GM21526 (cell line): ENCODE data around the gene METTL15.
"Not testable (repeated sequence)": the region's sequence is repeated elsewhere in the genome, so short reads cannot be mapped to it uniquely, and the experiment has no call there.

ENCODE experiments used
- ATAC-seq: cut with Tn5 transposase; IDR thresholded peaks from one replicate; pipeline ENCODE4 v1.9.1; 2021; ENCODE audit warnings: moderate library complexity; ENCODE audit not compliant: unreplicated experiment, low FRiP score

Gene METTL15

DNA sequence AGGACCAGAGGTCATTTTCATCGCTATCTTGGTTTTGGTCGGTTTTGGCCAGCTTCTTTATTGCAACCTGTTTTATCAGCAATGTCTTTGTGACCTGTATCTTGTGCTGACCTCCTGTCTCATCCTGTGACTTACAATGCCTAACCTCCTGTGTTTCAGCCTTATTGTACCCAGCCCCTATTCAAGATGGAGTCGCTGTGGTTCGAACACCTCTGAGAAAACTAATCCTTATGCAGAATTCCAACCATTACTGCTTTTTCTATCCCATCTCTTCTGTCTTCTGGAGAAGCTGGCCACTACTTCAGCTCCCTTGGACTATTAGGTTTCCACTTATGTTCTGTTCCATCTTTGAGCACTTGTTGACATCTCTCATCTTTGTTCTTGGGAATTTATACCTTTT lies 62.6 kb downstream of the METTL15 start:
- no peak for ATAC-seq

GRCh38 chr11:28176351-28176750 lies 68.2 kb downstream of the METTL15 start:
- no peak for ATAC-seq

DNA sequence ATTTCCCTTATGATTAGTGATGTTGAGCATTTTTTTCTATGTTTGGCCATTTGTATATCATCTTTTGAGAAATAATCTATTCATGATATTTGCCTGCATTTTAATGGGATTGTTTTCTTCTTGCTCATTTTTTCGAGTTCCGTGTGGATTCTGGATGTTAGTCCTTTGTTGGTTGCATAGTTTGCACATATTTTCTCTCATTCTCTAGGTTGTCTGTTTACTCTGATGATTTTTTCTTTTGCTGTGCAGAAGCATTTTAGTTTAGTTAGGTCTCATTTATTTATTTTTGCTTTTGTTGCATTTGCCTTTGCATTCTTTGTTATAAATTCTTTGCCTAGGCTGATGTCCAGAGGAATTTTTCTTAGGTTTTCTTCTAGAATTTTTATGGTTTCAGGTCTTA lies 87.3 kb downstream of the METTL15 start:
- ATAC-seq: no peak

DNA sequence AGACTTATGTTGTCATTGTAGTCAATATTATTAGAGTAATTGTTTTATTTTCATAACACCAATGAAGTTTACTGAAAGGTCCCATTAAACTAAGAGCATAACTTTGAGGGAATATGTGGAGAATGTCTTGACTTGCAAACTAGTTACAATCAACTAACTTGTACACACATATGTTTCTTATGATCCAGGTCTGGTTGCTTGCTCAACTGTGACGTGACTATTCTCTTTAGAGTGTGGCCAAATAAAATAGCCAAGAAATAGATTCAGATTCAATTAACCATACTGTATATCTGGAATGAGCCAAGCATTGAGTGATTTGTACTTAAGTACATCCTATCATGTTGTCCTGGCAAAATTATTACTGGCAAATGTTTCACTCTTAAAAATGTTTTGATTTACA lies 101.7 kb downstream of the METTL15 start:
- ATAC-seq: no peak

- ATAC-seq: not testable (repeated sequence)
These were observed 113.9 kb downstream of the METTL15 start for GRCh38 chr11:28222063-28222462.

DNA sequence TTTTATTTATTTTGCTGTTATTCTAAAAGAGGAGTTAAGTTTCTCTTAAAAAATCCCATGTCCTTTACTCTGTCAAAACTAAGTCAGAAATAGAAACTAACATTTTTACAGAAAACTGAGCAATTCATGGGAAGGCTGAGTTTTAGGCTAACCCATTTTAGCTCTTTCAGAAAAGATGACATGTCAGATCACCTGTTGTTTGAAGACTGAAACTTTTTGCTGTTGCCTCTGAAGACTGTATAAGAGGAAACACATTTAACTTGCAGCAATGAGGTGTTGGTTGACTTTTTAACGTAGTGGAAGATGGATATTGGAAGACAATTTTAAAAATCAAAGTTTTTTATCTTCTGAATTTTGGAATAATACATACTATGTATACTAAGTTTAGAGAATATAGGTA lies 115.4 kb downstream of the METTL15 start:
- peak; percentile 98 for ATAC-seq

- no peak for ATAC-seq
These were observed 115.8 kb downstream of the METTL15 start for GRCh38 chr11:28223994-28224393.

GRCh38 chr11:28227460-28227859 lies 119.3 kb downstream of the METTL15 start:
- no peak for ATAC-seq

- ATAC-seq: no peak
These were observed 120.2 kb downstream of the METTL15 start for GRCh38 chr11:28228196-28228895.

GRCh38 chr11:28231475-28231874 lies 123.3 kb downstream of the METTL15 start:
- ATAC-seq: no peak

- no peak for ATAC-seq
These were observed 124.5 kb downstream of the METTL15 start for GRCh38 chr11:28232649-28233048.

- ATAC-seq: no peak
These were observed 133.6 kb downstream of the METTL15 start for GRCh38 chr11:28241760-28242159.

DNA sequence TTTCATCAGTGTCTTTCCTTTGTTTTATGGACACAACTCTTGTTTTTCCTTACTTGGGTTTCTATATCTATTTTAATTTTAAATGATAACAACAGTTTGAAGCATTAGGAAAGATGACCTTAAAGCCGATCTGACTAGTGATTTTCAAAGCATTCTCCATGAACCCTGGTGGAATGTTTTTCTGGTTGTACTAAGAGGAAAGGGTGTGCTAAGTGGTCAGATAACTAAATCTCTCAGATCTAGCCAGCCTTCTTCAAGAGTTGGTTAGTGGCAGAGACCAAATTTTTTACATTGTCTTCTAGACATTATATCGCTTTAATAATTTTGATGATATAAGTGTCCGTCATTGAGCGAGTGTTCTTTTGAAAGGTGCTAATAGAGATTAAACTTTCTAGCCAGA lies 134.4 kb downstream of the METTL15 start:
- no peak for ATAC-seq

DNA sequence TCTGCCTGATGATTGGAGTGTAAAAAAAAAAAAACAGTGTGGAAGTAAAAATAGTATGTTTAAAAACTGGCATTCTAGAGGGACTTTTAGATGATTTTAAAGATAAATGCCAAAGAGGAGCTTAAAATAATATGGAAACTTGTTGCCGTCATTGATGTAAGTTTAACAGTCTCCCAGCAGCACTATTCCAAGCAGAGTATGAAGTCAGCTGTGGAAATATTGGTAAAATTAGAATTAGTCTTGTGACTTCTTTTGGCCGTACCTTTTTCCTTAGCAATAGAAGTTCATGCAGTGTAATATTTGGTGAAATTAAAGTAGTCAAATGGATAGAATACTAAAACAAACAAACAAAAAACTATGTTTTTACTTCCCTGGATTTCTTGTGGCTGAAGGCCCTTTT lies 134.9 kb downstream of the METTL15 start:
- ATAC-seq: no peak

DNA sequence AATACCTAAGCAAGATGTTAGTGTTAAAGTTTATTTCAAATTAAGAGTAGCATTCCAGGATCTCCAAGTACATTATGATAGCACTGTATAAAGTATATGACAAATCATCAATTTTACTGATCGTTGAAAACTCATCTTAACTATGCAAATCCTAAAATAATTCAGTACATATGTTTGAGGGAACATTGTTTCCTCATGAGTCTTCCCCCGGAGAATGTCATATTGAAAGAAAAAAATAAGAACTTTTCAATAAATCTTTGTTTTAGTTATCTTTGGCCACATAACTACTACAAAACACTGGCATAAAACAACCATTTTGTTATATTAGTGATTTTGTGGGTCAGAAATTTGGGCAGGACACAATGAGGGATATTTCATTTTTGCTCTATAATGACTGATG lies 135.4 kb downstream of the METTL15 start:
- ATAC-seq: no peak

- no peak for ATAC-seq
These were observed 136.9 kb downstream of the METTL15 start for GRCh38 chr11:28245131-28245530.

GRCh38 chr11:28250192-28250591 lies 142.0 kb downstream of the METTL15 start:
- ATAC-seq: no peak

DNA sequence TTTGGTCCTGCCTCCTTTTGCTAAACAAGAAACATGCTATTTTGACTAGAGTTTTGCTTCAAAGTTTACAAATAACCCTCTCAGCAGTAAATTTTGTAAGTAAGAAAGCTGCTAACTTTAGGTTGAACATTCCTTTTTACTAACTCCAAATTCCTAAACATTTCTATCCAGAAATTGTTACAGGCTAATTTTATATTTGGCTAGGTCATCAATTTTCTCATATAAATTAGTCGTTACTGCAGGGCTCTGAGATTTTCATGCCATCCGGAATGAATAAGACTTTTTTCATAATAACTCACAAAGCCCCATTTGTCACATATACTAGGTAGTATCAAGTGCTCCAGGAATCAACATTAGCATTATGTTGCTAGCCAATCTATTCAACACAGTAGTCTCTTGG lies 143.1 kb downstream of the METTL15 start:
- no peak for ATAC-seq

GRCh38 chr11:28257761-28258160 lies 149.6 kb downstream of the METTL15 start:
- ATAC-seq: no peak

GRCh38 chr11:28259177-28259843 lies 151.1 kb downstream of the METTL15 start:
- ATAC-seq: peak; percentile 88

DNA sequence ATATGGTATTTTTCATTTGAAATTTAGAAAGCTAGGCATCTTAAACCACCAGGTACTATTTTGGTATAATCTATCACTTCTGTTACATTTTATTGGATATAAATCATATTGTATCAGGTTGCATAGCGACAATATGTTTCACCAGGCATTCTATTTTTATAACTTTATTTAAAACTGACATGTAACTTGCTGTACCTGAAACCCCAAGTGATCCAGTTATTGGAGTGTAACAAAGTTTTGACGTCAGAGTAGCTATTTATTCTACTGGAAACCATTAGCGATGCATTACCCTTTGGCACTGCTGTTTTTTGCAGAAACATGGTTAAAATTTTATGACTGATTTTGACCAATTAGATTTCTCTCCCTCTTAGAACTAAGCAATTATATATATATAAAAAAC lies 160.7 kb downstream of the METTL15 start:
- no peak for ATAC-seq

GRCh38 chr11:28269586-28269985 lies 161.4 kb downstream of the METTL15 start:
- no peak for ATAC-seq
